ENCODE measurements around the gene BRICD5. TPM values are rescaled to one million over a fixed set of nuclear protein-coding genes. Genes with fewer than 3 reads are reported as not detected.

The BRICD5 gene
- total RNA-seq, 1 experiment from 2014 or later: 4.8 TPM

GRCh38 chr16:2170587-2171435 is 39.9 kb downstream of the BRICD5 start:
- no peaks in the 10 kb centered on the region for H3K36me3 ChIP-seq (ENCODE audit: low read depth, low read length)
- intact Hi-C loops (cut with micrococcal nuclease): no loop called here
- H3K27ac ChIP-seq (ENCODE audit: low read length): no peak overlapping the region
- no peaks in the 10 kb centered on the region for H3K9me2 ChIP-seq (replicated peaks; ENCODE audit: low read length)
- H3K27me3 ChIP-seq (ENCODE audit: low read length): no peaks in the 10 kb centered on the region
- H3K9me3 ChIP-seq (ENCODE audit: low read length): no peaks in the 10 kb centered on the region
- CTCF ChIA-PET: no interaction called here
- DNase-seq (no peak), ATAC-seq (no peak)
- no peak overlapping the region for H3K9ac ChIP-seq (ENCODE audit: low read length)
- no peaks in the 10 kb centered on the region for H3K79me2 ChIP-seq (ENCODE audit: low read length)
- no peaks in the 10 kb centered on the region for H4K20me1 ChIP-seq (ENCODE audit: low read length)
- no peaks in the 10 kb centered on the region for H3F3A ChIP-seq (ENCODE audit: low read length, unreplicated experiment)
- H3K4me2 ChIP-seq (ENCODE audit: low read length): no peak overlapping the region
- TF ChIP-seq EZH2phosphoT487 (IDR thresholded peaks at IDR 0.05; ENCODE audit: borderline replicate concordance, low read length) (no peak), EZH2 (IDR thresholded peaks at IDR 0.05; ENCODE audit: low read length, unreplicated experiment) (no peak)
- TF ChIP-seq, protein P1, sequence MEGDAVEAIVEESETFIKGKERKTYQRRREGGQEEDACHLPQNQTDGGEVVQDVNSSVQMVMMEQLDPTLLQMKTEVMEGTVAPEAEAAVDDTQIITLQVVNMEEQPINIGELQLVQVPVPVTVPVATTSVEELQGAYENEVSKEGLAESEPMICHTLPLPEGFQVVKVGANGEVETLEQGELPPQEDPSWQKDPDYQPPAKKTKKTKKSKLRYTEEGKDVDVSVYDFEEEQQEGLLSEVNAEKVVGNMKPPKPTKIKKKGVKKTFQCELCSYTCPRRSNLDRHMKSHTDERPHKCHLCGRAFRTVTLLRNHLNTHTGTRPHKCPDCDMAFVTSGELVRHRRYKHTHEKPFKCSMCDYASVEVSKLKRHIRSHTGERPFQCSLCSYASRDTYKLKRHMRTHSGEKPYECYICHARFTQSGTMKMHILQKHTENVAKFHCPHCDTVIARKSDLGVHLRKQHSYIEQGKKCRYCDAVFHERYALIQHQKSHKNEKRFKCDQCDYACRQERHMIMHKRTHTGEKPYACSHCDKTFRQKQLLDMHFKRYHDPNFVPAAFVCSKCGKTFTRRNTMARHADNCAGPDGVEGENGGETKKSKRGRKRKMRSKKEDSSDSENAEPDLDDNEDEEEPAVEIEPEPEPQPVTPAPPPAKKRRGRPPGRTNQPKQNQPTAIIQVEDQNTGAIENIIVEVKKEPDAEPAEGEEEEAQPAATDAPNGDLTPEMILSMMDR (conservative IDR thresholded peaks at IDR 0.05; ENCODE audit: low read depth, low read length): no peak
- no peaks in the 10 kb centered on the region for H3K4me1 ChIP-seq (ENCODE audit: insufficient read depth, low read length)
- POLR2A ChIA-PET (ENCODE audit: unreplicated experiment): no interaction called here
- BruUV-seq (replicated peaks): no TSS peak
- H3K4me3 ChIP-seq (ENCODE audit: low read length): no peak overlapping the region
- no peak overlapping the region for H2AFZ ChIP-seq (ENCODE audit: low read length)

DNA sequence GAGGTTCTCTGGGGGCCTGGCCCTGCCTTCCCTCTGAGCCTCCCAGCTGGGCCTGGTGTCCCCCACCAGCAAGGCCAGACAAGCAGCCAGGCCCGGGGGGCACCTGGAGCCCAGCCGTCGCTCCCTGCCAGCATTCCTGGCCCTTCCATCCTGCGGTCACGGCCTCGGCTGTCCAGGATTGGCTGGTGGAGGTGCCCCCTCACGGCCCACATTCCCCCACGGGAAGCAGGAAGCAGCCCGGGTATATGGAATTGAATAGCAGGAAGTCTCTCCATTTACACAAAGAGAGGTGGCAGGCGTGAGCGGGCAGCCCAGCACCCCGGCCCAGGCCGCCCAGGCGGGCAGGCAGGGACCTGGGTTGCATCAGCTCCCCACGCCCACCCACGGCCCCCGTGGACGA is 40.6 kb downstream of the BRICD5 start:
- H3K27me3 ChIP-seq (ENCODE audit: low read length): no peaks in the 10 kb centered on the region
- ATAC-seq (no peak), DNase-seq (no peak)
- TF ChIP-seq EZH2phosphoT487 (IDR thresholded peaks at IDR 0.05; ENCODE audit: borderline replicate concordance, low read length): no peak
- TF ChIP-seq, protein P1 (conservative IDR thresholded peaks at IDR 0.05; ENCODE audit: low read depth, low read length): no peak
- no peak for TF ChIP-seq EZH2 (IDR thresholded peaks at IDR 0.05; ENCODE audit: low read length, unreplicated experiment)
- intact Hi-C loops (cut with micrococcal nuclease): no loop called here
- no peaks in the 10 kb centered on the region for H3K79me2 ChIP-seq (ENCODE audit: low read length)
- no peak overlapping the region for H3K9ac ChIP-seq (ENCODE audit: low read length)
- H3F3A ChIP-seq (ENCODE audit: low read length, unreplicated experiment): no peaks in the 10 kb centered on the region
- H2AFZ ChIP-seq (ENCODE audit: low read length): no peak overlapping the region
- no peaks in the 10 kb centered on the region for H4K20me1 ChIP-seq (ENCODE audit: low read length)
- H3K9me3 ChIP-seq (ENCODE audit: low read length): no peaks in the 10 kb centered on the region
- ChIA-PET POLR2A (ENCODE audit: unreplicated experiment) (no interaction called here), CTCF (no interaction called here)
- H3K4me3 ChIP-seq (ENCODE audit: low read length): no peak overlapping the region
- H3K27ac ChIP-seq (ENCODE audit: low read length): no peak overlapping the region
- H3K9me2 ChIP-seq (replicated peaks; ENCODE audit: low read length): no peaks in the 10 kb centered on the region
- BruUV-seq (replicated peaks): no TSS peak
- no peaks in the 10 kb centered on the region for H3K4me1 ChIP-seq (ENCODE audit: insufficient read depth, low read length)
- no peak overlapping the region for H3K4me2 ChIP-seq (ENCODE audit: low read length)
- no peaks in the 10 kb centered on the region for H3K36me3 ChIP-seq (ENCODE audit: low read depth, low read length)

DNA sequence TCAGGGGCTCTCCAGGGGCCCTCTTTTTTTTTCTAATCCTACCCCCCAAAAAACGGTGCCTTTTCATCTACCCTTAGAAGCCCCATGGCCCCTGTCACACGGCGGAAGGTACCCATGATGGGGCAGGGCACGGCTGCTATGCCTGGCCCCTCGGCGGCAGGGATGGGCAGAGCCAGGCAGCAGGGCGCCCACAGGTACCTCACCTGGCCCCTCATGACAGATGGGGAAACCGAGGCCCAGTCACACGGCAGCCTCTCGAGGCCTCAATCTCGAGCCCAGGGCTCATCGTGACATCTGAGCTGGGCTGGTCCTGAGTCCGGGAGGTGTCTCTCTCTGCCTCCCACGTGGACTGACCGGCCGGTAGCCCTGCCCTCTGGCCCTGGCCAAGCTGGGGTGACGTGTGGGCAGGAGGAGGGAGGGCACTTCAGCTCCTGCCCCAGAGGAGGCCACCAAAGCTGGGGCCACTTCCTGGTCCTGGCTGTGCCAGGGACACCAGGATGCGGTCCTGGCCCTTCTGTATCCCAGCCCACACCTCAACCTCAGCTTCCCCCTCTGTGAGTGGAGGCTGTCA is 43.5 kb downstream of the BRICD5 start:
- Histone ChIP-seq H3K27me3 (ENCODE audit: low read length) (no peaks in the 10 kb centered on the region), H4K20me1 (ENCODE audit: low read length) (no peaks in the 10 kb centered on the region), H3K36me3 (ENCODE audit: low read depth, low read length) (no peaks in the 10 kb centered on the region), H3K9ac (ENCODE audit: low read length) (no peak overlapping the region), H3K79me2 (ENCODE audit: low read length) (peaks cover 8% of the 10 kb centered on the region), H2AFZ (ENCODE audit: low read length) (no peak overlapping the region), H3F3A (ENCODE audit: low read length, unreplicated experiment) (no peaks in the 10 kb centered on the region), H3K9me3 (ENCODE audit: low read length) (no peaks in the 10 kb centered on the region), H3K4me1 (ENCODE audit: insufficient read depth, low read length) (peaks cover 17% of the 10 kb centered on the region), H3K9me2 (replicated peaks; ENCODE audit: low read length) (no peaks in the 10 kb centered on the region), H3K4me2 (ENCODE audit: low read length) (no peak overlapping the region), H3K4me3 (ENCODE audit: low read length) (no peak overlapping the region), H3K27ac (ENCODE audit: low read length) (no peak overlapping the region)
- DNase-seq: no peak
- intact Hi-C loops (cut with micrococcal nuclease): no loop called here
- ChIA-PET CTCF (no interaction called here), POLR2A (ENCODE audit: unreplicated experiment) (no interaction called here)
- no TSS peak for BruUV-seq (replicated peaks)
- no peak for TF ChIP-seq EZH2phosphoT487 (IDR thresholded peaks at IDR 0.05; ENCODE audit: borderline replicate concordance, low read length)
- no peak for TF ChIP-seq EZH2 (IDR thresholded peaks at IDR 0.05; ENCODE audit: low read length, unreplicated experiment)
- TF ChIP-seq, protein P1 (conservative IDR thresholded peaks at IDR 0.05; ENCODE audit: low read depth, low read length): no peak
- no peak for ATAC-seq
